D721Med (cell line): ENCODE measurements around the gene LRRN2.
A peak's percentile ranks its signal among the peaks of the same experiment; 100 is the strongest.

ENCODE experiments used
- DNase-seq: peaks from one replicate; pipeline ENCODE4 v3.0.0; 2011; ENCODE audit warnings: low spot score; ENCODE audit not compliant: insufficient read length
- FAIRE-seq: peaks from 2 replicates; lab custom pipeline; 2011; peaks lifted over from hg19 to GRCh38; lab: Jason Lieb, UNC
- CTCF ChIP-seq: IDR thresholded peaks from 2 replicates; pipeline ENCODE4 v1.5.1; 2012; ENCODE audit warnings: mild to moderate bottlenecking, control low read depth; ENCODE audit not compliant: insufficient read depth; ENCODE audit errors: missing control alignments

Gene LRRN2

GRCh38 chr1:204723131-204723787 lies 37.7 kb upstream of the LRRN2 start:
- TF ChIP-seq CTCF, result no peak
- DNase-seq (no peak), FAIRE-seq (no peak)

GRCh38 chr1:204721373-204722055 lies 36.0 kb upstream of the LRRN2 start:
- no peak for DNase-seq
- no peak for TF ChIP-seq CTCF
- FAIRE-seq, result no peak

- FAIRE-seq (no peak), DNase-seq (no peak)
- TF ChIP-seq CTCF, result no peak
Measured at GRCh38 chr1:204716660-204717059, 31.1 kb upstream of the LRRN2 start.

GRCh38 chr1:204714861-204715511 lies 29.4 kb upstream of the LRRN2 start:
- DNase-seq, result no peak
- peak; percentile 87 for TF ChIP-seq CTCF
- peak; percentile 32 for FAIRE-seq

GRCh38 chr1:204714194-204714860 lies 28.8 kb upstream of the LRRN2 start:
- FAIRE-seq, result no peak
- DNase-seq, result no peak
- no peak for TF ChIP-seq CTCF

- no peak for TF ChIP-seq CTCF
- DNase-seq, result no peak
- FAIRE-seq, result no peak
Measured at GRCh38 chr1:204713541-204713940, 28.0 kb upstream of the LRRN2 start.
